ENCODE results near the gene SNRPD1. TPM values are rescaled to one million over a fixed set of nuclear protein-coding genes. Genes with fewer than 3 reads are reported as not detected.
A peak's percentile ranks its signal among the peaks of the same experiment; 100 is the strongest.
"Not testable (repeated sequence)": the region's sequence is repeated elsewhere in the genome, so short reads cannot be mapped to it uniquely, and the experiment has no call there.

Gene SNRPD1
- total and polyA plus RNA-seq, 2 donors from 2014 or later: 43.1 to 63.6 TPM

- no peak for TF ChIP-seq CTCF (IDR thresholded peaks at IDR 0.05; ENCODE audit: borderline replicate concordance, extremely low read depth, insufficient read depth)
- Histone ChIP-seq H3K9ac (ENCODE audit: low read length in 3 of 3) (no peak overlapping the region), H3K27me3 (ENCODE audit: control insufficient read depth, insufficient read depth, low read length) (no peaks in the 10 kb centered on the region), H3K4me1 (ENCODE audit: control insufficient read depth in 2 of 3, insufficient read depth in 2 of 3, low read depth in 1 of 3, low read length in 3 of 3) (no peaks in the 10 kb centered on the region), H3K27ac (ENCODE audit: low read depth in 2 of 2, low read length in 2 of 2) (no peak overlapping the region), H3K36me3 (ENCODE audit: control insufficient read depth in 2 of 3, insufficient read depth in 3 of 3, low read length in 3 of 3) (no peaks in the 10 kb centered on the region), H3K4me3 (ENCODE audit: low read length in 3 of 3) (no peak overlapping the region), H3K9me3 (ENCODE audit: control insufficient read depth in 2 of 3, insufficient read depth in 1 of 3, low read length in 3 of 3) (no peaks in the 10 kb centered on the region)
- FAIRE-seq (no peak), DNase-seq (no peak)
- intact Hi-C loops (cut with DNase I): no loop called here
Measured at GRCh38 chr18:21584391-21584790, 27.7 kb upstream of the SNRPD1 start.

GRCh38 chr18:21592361-21592760, 19.8 kb upstream of the SNRPD1 start:
- intact Hi-C loops (cut with DNase I): not testable (repeated sequence)

GRCh38 chr18:21593540-21594257, 18.4 kb upstream of the SNRPD1 start:
- no peaks in the 10 kb centered on the region for H3K27me3 ChIP-seq (ENCODE audit: control insufficient read depth, insufficient read depth, low read length)
- FAIRE-seq: no peak
- no peaks in the 10 kb centered on the region for H3K9me3 ChIP-seq (ENCODE audit: control insufficient read depth in 2 of 3, insufficient read depth in 1 of 3, low read length in 3 of 3)
- no peak overlapping the region for H3K9ac ChIP-seq (ENCODE audit: low read length in 3 of 3)
- no peaks in the 10 kb centered on the region for H3K36me3 ChIP-seq (ENCODE audit: control insufficient read depth in 2 of 3, insufficient read depth in 3 of 3, low read length in 3 of 3)
- no peak for DNase-seq
- TF ChIP-seq CTCF (IDR thresholded peaks at IDR 0.05; ENCODE audit: borderline replicate concordance, extremely low read depth, insufficient read depth): no peak
- peaks cover 0 to 1% (median under 1%) of the 10 kb centered on the region in 3 donors for H3K4me1 ChIP-seq (ENCODE audit: control insufficient read depth in 2 of 3, insufficient read depth in 2 of 3, low read depth in 1 of 3, low read length in 3 of 3)
- no peak overlapping the region for H3K4me3 ChIP-seq (ENCODE audit: low read length in 3 of 3)
- no peak overlapping the region for H3K27ac ChIP-seq (ENCODE audit: low read depth in 2 of 2, low read length in 2 of 2)
- intact Hi-C loops (cut with DNase I): no loop called here

More at GRCh38 chr18:21592361-21592760, 19.8 kb upstream of the SNRPD1 start:
- not testable (repeated sequence) for DNase-seq; H3K9ac ChIP-seq (ENCODE audit: low read length in 3 of 3); H3K9me3 ChIP-seq (ENCODE audit: control insufficient read depth in 2 of 3, insufficient read depth in 1 of 3, low read length in 3 of 3); H3K36me3 ChIP-seq (ENCODE audit: control insufficient read depth in 2 of 3, insufficient read depth in 3 of 3, low read length in 3 of 3); H3K4me3 ChIP-seq (ENCODE audit: low read length in 3 of 3); FAIRE-seq; H3K27ac ChIP-seq (ENCODE audit: low read depth in 2 of 2, low read length in 2 of 2); H3K27me3 ChIP-seq (ENCODE audit: control insufficient read depth, insufficient read depth, low read length); H3K4me1 ChIP-seq (ENCODE audit: control insufficient read depth in 2 of 3, insufficient read depth in 2 of 3, low read depth in 1 of 3, low read length in 3 of 3)

- H3K27ac ChIP-seq (ENCODE audit: low read depth in 2 of 2, low read length in 2 of 2): no peak overlapping the region
- DNase-seq (peak in 1 of 5 donors; percentile 29), FAIRE-seq (no peak)
- no peak for TF ChIP-seq CTCF (IDR thresholded peaks at IDR 0.05; ENCODE audit: borderline replicate concordance, extremely low read depth, insufficient read depth)
- intact Hi-C loops (cut with DNase I): no loop called here
- no peaks in the 10 kb centered on the region for H3K9me3 ChIP-seq (ENCODE audit: control insufficient read depth in 2 of 3, insufficient read depth in 1 of 3, low read length in 3 of 3)
- H3K27me3 ChIP-seq (ENCODE audit: control insufficient read depth, insufficient read depth, low read length): no peaks in the 10 kb centered on the region
- no peak overlapping the region for H3K9ac ChIP-seq (ENCODE audit: low read length in 3 of 3)
- no peaks in the 10 kb centered on the region for H3K36me3 ChIP-seq (ENCODE audit: control insufficient read depth in 2 of 3, insufficient read depth in 3 of 3, low read length in 3 of 3)
- H3K4me1 ChIP-seq (ENCODE audit: control insufficient read depth in 2 of 3, insufficient read depth in 2 of 3, low read depth in 1 of 3, low read length in 3 of 3): peaks cover 0 to 5% (median 3%) of the 10 kb centered on the region in 3 donors
- H3K4me3 ChIP-seq (ENCODE audit: low read length in 3 of 3): no peak overlapping the region
Measured at GRCh38 chr18:21597620-21598019, 14.5 kb upstream of the SNRPD1 start.
